ENCODE results near the gene SEPSECS. TPM values are rescaled to one million over a fixed set of nuclear protein-coding genes. Genes with fewer than 3 reads are reported as not detected.
"Not testable (repeated sequence)": the region's sequence is repeated elsewhere in the genome, so short reads cannot be mapped to it uniquely, and the experiment has no call there.

Gene SEPSECS
- total RNA-seq, 1 donor from 2014 or later = 14.8 TPM

DNA sequence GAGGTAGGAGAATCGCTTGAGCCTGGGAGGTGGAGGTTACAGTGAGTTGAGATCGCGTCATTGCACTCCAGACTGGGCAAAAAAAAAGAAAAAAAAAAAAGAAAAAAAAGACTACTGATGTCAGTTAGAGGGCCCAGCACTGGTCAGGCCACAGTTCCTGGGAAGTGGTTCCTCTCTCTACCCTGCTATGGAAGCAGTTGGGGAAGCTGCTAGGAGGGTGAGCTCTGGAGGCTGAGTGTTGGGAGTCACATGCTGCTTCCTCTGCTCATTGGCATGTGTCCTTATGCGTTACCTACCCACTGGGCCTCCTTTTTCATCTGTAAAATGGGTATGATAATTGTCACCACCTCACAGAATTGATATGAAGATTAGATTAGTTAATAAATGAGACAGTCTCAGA, 50.7 kb downstream of the SEPSECS start:
- no peak for DNase-seq

DNA sequence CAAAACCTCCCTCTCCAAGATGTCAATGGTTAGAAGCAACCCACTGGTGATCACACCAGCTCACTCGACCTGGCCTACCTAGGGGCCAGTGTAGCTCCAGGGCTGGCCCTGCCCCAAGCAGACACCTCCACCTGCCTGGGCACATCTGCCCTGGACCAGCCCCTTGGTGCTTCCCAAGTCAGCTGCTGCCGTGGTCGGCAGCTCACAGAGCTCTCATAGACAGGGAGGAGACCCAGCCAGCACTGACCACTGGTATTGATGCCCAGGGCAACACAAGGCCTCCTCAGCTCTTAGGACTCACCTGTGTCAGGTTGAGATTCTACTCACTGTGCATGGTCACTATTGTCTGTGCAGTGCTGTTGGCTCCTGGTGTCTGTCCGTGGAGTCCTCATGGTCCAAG, 51.7 kb downstream of the SEPSECS start:
- DNase-seq = no peak

DNA sequence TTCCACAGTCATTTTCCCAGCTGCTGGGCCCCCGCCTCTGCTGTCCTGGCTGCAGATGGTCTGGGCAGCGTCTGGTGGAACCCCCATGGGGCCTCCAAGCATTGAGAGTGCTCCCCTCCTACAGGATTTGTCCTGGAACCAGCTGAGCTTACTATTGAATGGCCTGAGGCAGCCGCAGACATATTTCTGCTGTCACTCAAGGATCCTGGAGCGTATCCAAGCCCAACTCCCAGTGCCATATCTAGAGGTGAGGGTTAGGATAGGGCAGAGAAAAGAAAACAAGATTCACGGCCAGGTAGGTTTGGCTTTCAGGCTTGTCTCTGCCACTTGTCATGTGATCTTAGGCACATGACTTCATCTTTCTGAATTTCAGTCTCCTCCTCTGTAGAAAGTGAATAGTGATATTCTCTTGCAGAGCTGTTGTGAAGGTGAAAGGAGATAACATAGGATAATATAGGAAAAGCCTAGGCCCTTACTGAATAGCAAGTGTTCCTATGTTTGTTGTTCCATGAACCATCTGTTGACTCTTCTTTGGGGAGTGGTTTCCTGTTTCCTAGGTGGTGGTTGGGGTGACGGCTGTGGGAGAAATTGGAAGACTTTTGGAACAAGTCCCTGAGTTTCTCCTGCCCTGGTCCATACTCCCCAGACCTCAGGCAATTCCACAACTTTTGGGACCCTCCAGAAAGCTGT, 52.3 kb downstream of the SEPSECS start:
- DNase-seq = no peak

DNA sequence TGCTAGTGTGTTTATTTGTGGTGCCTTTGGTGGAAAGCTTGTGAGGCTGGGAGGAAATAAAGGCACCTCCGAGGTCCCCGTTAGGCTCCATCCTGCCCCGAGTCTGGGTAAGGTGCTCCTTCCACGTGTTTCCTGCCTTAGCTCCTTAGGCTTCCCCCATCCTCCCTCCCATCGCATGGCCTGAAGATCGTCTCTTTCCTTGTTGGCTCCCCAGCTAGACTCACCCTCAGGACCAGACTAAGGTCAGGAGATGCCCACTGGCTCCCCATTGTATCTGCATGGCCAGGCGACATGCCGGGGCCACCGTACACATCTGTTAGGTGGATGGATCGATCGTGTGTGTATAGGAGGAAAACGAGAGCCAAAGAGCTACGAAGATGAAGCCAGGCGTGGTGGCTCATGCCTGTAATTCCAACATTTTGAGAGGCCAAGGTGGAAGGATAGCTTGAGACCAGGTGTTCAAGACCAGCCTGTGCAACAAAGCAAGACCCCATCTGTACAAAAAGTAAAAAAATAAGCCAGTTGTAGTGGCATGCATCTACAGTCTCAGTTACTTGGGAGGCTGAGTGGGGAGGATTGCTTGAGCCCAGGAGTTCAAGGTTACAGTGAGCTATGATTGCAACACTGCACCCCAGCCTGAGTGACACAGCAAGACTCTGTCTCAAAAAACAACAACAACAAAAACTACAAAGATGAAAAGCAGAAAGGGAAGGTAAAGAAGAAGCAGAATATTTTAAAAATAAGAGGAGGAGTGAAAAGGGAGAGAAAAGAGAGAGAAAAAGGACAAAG, 53.7 kb downstream of the SEPSECS start:
- DNase-seq = no peak

DNA sequence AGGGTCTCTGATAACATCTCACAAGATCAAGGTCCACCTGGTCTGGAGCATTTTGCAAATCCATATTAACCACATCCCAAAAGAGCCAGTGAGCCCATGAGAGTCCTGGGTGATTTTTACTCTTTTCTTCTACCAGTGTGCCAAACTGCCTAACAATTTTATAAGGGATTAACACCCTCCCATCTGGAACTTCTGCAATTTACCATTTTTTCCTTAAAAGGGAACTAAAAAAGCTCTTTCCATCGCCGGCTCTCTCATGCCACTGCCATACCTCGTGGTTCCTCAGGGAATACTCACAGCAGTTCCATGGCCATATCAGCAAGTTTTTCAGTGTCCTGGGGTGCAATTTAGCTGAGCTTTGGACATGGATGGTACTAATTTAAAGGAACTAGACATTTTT, 55.7 kb downstream of the SEPSECS start:
- DNase-seq = no peak

DNA sequence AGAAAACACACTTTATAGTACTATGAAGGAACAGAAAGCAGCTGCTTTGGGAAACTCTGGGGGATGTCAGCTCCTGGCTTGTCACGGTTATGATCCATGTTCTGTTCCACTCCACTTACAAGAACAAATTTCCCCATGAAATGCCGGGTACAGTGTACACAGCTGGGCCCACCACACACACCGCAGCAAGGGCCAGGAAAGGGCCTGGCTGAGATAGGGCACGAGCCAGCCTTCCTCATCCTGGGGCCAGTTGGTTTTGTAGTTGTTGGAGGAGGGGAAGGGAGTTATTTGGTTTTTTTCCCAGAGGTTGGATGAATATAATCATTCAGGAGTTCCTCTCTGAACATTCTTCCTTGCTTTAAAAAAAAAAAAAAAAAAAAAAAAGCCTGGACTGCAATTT, 56.8 kb downstream of the SEPSECS start:
- DNase-seq = no peak

DNA sequence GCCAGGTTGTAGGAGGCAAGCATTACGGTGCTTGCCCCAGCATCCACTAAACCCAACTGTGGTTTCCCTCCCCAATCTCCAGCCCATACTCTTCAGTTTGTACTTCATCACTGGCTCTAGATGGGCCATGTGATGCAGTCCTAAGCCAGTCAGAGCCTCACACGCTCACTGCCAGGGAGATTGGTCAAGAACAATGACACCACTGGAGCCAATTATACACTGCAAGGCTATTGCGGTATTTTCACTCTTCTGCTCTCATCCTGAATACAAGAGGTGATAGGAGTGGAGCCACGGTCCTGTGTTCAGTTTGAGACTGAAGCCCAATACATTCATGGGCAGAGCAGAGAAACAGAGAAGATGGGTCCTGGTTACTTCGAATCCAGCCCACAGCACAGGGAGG, 58.4 kb downstream of the SEPSECS start:
- no peak for DNase-seq

DNA sequence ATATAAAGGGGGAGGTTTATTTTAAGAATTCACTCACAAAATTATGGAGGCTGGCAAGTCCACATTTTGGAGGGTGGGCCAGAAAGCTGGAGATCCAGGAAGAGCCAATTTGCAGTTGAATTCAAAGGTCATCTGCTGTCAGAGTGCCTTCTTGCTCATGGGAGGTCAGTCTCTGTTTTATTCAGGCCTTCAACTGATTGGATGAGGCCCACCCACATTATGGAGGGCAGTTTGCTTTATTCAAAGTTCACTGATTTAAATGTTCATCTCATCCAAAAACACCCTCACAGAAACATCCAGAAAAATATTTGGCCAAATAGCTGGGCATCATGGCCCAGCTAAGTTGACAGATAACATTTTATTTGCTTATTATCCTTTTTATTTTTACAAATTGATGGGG, 59.5 kb downstream of the SEPSECS start:
- DNase-seq = no peak

DNA sequence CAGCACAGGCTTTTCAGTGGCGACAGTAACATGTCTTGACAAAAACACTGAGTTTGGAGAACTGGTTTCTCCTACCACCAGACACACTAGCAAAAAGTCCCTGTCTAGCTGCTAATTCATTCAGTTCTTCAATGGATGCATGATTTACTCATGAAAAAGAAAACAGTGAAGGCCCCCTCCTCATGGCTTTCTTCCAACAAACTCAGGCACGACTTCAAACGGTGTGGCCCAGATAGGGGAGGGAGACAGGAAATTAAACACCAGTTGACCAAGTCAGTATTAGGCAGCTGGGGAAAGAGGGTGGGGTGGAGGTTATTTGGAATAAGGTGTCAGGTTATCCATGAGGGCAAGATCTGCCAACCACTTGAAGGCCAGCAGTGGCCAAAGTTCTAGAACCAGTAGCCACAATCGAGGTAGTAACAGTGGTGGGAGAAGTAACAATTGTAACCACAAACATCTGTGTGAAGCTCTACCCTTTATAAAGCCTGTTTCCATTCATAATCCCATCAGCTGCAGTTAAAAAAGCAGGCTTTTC, 60.2 kb downstream of the SEPSECS start:
- DNase-seq = no peak

DNA sequence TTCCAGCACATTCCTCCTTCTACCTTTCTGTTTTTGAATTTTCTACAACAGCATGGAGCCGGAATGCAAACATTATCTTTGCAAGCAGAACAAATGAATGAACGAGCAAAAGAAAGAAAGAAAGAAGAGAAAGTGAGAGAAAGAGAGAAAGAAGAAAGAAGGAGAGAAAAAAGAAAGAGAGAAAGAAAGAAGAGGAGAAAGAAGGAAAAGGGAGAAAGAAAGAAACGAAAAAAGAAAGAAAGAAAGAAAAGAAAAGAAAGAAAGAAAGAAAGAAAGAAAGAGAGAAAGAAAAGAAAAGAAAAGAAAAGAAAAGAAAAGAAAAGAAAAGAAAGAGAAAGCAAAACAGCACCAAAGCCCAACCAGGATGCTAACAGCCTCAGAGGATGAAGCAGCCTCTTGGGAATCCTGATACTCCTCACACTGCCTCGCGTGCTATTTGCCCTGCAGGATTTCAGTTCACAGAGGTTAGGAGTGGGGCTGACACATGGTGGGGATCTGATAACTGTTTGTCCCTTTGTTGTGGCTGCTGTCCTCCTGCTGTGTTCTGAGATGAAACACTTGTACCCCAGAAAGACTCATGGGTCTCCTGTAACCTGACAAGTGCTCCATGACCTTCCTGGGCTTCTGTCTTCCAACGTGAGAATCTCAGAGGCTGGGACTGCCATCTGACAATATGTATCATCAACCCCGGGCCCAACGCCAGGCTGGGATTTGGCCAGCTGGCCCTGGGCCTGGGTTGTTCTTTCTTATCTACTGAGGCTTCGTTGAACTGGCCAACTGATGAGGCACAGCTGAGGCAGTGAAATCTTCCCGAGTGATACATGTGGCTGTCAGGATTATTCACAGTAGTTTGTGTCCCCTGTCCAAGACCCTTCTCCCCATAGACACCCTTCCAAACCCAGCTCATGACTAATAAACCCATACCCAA, 61.0 kb downstream of the SEPSECS start:
- no peak for DNase-seq

DNA sequence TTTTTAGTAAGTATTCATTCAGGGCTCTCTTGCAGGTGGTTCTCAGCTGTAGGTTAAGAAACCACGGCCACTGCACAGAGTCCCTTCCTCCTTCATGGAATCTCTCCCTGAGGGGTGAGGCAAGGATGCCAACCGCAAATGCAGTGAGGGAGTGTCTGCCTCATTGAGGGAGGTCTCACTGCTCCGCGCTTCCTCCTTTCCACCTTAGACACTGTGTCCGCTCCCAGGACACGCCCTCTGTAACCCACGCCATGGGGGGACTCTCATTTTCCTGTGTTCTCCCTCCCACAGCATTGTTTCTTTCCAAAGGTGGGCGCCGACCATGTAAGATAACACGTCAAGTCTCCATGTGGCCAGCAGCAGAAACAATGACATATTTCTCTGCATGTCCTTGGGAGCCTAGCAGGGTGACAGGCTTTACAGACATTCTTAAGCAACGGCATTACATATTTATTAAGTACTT, 63.2 kb downstream of the SEPSECS start:
- no peak for DNase-seq

DNA sequence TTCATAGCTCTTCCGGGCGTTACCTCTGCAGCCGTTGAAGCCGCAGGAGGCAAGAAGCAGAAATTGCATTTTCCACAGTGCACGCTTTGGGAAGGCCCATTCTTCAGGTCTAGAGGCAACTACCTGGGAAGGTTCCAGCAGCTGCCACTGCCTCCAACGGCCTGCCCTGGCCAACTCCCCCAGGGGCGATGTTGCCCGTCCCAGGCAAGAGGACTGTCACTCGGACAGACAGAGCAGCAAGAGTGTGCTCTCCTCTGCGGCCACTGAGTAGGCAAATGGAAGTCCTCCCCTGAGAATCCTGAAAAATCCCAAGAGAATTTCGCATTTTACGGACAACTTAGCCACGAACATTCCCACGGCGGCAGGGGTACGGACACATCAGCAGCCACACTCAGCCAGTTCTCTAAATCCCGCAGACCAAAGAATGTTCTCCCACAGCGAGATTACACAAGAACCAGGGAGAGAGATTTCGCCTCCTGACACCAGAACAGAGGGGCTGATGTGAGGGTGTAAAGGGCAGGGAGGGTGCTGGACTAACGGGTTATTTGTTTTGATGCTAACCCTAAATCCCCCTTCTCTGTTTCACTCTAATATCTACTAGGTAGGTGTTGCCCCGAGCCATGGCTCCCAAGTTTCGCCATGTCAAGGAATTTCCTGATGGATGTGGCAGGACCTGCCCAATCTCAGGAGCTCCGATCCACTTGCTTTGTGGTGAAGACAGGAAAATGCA, 63.8 kb downstream of the SEPSECS start:
- DNase-seq = no peak

DNA sequence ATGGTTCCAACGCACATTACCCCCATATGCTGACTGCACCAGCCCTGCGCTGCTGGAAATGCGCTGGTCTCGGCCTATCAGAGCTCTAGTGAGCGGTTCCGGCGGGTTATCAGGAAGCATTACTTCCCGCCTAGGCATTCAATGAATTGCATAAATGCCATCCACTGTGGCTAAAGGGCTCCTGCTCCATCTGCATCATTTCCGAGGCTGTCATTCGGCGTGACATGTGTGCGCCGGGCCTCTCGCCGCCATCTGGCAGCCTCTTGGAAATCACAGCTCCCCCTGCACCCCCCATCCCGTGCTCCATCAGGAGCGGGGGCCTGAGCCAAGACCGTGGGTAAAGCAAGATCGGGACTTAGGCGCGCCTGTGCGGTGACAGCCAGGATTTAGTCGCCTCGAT, 64.4 kb downstream of the SEPSECS start:
- DNase-seq = no peak

DNA sequence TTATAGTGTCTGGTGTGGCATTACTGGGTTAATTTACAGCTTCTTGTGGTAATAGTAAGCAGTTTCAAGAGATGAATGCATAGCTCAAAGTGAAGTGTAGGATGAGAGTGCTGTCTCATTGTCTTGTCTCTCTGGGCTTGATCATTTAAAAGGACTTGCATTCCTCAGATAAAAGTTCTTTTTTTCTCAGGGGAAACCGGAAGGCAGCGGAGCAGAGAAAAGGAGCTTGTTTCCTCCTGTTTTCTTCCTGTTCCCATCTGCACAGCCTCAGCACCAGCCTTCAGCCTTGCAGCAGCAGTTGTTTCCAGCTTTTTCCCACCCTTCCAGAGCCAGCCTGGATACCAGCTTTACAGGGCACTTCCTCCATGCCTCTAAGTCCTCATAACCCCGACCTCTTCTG, 68.1 kb downstream of the SEPSECS start:
- no peak for DNase-seq

DNA sequence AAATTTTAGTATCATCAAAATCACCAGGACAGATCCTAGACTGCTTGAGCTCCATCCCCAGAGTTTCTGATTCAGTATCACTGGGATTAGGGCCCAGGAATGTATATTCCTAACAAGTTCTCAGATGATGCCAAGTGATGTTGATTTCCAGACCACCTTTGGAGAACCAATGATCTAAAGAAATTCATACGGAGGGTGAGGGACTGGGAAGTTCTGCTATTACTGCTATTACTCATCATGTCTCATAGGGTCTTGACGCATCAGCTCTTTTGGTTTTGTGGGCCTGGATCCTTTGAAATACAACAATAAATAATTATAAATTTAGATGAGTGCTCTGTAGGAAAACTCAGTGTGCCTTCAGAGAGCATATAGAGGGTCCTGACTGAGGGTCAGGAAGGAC, 69.7 kb downstream of the SEPSECS start:
- DNase-seq = no peak

DNA sequence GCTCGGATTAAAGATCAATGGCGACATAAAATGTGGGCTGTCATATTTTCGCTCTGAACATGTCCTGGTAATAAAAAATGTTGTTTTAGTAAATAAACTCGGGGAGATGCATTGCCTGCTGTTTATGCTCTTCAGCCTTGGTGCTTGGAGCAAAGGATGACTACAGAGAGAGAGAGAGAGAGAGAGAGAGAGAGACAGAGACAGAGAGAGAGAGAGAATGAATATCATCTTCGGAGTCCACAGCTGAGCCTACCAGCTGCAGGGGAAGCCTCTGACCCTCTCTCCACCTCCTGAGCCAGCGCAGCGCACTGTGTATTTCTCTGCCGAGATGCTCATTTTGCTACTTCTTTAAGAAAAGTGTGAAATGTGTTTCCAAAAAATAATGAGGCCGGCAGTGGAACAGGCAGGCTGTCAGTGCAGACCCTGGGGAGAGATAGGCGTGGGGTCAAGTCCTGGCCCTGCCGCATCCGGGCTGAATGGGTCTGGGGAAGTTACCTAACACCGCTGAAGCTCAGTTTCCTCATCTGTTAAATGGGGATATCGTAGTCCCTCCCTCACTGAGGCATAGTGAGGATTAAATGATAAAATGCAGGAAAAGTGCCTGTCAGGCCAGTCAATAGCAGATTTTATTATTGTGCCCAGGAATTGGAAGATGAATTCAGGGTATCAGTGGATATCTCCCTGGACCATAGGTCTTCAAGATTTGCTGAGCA, 71.0 kb downstream of the SEPSECS start:
- DNase-seq = no peak

DNA sequence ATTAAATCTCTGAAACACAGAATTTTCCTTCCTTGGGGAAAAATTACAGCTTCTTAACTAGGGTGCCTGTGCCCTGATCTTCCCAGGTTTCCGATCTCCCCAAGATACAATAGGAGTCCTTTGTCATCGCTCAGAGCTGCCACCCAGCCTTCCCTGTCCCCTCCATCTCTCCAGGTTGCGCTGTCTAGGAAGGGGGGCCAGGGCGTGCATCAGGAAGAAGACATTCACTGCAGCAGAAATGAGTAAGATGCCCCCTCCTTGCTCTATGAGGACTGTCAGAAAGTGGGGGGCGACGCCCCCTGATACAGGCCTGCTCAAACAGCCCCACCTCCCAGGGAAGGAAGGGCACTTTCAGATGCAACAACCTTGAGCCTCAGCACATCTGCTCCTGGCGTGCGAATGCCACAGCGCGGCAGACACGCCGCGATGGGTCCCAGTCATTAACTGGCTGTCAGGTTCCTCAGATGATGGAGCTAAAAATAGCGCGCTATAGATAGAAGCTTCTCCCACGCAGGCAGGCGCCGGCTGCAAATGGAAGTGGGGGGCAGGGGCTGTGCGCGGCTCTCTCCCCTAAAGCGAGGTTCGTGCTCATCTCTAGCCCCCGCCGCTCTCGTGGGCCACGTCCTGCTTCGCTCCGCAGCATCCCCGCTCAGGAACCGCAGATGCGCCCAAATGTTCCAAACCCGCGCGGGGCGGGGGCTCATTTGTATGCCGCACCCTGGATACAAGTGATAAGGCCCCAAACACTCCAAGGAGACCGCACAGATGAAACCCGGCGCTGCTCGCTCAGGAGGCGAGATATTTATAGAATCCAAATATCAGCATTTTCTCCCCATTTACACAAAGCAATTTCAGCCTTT, 71.9 kb downstream of the SEPSECS start:
- peak; percentile 17 for DNase-seq

DNA sequence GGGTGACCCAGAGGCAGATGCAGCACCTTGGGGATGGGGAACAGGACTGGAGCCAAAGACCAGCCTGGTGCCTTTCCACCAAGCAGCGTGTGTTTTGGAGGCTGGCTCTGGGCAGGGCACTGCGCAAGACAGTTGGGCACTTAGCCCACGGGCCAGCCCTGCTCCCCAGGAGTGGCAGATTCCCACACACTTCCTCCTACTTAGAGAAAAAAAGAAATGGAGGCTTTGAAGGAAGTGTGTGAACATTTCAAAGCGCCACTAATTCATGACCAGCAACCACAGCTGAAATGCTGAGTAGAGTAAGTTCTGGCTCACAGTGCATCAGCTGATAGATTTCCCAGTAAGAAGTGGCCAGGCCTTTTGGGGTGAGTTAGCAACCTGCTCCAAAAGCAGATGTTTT, 74.6 kb downstream of the SEPSECS start:
- DNase-seq = peak; percentile 9

DNA sequence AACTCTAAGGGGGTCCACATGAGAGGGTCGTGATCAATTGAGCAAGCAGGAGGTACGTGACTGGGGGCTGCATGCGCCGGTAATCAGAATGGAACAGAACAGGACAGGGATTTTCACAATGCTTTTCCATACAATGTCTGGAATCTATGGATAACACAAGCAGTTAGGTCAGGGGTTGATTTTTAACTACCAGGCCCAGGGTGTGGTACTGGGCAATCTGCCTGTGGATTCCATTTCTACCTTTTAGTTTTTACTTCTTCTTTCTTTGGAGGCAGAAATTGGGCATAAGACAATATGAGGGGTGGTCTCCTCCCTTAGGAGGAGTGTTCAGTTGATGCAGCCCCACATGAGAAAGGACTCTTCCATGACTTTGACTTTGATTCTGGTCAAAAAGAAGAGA, 76.8 kb downstream of the SEPSECS start:
- not testable (repeated sequence) for DNase-seq

DNA sequence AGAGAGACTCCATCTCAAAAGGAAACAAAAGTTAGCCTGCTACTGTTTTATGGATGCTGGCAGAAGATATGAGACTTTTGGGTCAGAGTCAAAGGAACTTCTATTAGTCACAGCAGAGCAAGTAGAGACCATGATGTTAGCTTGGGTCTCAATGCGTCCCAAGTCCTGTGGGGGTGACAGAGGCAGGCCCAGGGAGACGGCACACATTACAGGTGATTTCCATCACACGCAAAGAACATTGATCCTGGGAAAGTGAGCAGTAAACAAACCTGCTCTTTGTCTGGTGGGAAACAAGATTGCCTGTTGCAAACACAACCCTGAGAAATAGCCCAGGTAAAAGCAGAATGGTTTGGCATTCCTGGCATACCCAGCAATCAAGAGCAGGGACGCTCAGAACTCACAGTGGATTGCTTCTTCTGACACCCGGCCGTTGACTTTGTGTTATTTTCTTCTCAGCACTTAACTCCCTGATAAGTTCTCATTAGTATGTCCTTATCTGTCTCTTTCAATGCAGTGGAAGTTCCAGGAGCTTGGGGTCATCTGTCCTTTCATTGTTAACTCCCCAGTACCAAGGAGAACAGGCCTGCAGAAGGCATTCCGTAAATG, 78.3 kb downstream of the SEPSECS start:
- no peak for DNase-seq

All from occipital lobe (tissue), 2 donors.